Naive thymus-derived CD8-positive, alpha-beta T cell (primary cell): Measurements from ENCODE around the gene BAHCC1. TPM values are rescaled to one million over a fixed set of nuclear protein-coding genes. Genes with fewer than 3 reads are reported as not detected.

Experiments
- ATAC-seq, 2 donors: fragments of 150-1000 bp; cut with Tn5 transposase in 1 of 2; sonication (Bioruptor Pico), chemical (Tn5 transposase) in 1 of 2; 1 replicate in 1 of 2; 2 replicates in 1 of 2; pipeline ENCODE4 v1.10.0; 2021; ENCODE audit warnings: mild to moderate bottlenecking in 2 of 2, moderate library complexity in 2 of 2
- POLR2A ChIA-PET: fragments of 350-600 bp; sonication (Branson Sonifier 250); formaldehyde crosslinking; loops from one replicate; lab custom pipeline; 2021; ENCODE audit warnings: antibody characterized with exemption; lab: Charles Lee
- DNase-seq, 10 donors: peaks; one replicate each; pipeline versions ENCODE4 v3.0.0 to v3.0.0-alpha.2; 2020 to 2022
- H3K27ac Mint-ChIP-seq, 10 donors: one replicate each; pipeline ENCODE4 v1.8.0; 2020 to 2022; ENCODE audit warnings: mild to moderate bottlenecking in 10 of 10, mixed read lengths in 10 of 10, moderate library complexity in 4 of 10, inconsistent platforms in 1 of 10
- H3K27me3 Mint-ChIP-seq, 5 donors: one replicate each; pipeline ENCODE4 v1.8.0; 2021 to 2022; ENCODE audit warnings: mixed read lengths in 5 of 5
- H3K36me3 Mint-ChIP-seq, 3 donors: one replicate each; pipeline ENCODE4 v1.8.0; 2020 to 2022; ENCODE audit warnings: mixed read lengths in 3 of 3, mild to moderate bottlenecking in 2 of 3, inconsistent platforms in 1 of 3
- H3K4me1 Mint-ChIP-seq, 4 donors: one replicate each; pipeline ENCODE4 v1.8.0; 2021 to 2022; ENCODE audit warnings: mixed read lengths in 4 of 4
- H3K4me3 Mint-ChIP-seq, 10 donors: one replicate each; pipeline ENCODE4 v1.8.0; 2020 to 2022; ENCODE audit warnings: mild to moderate bottlenecking in 10 of 10, mixed read lengths in 10 of 10, moderate library complexity in 6 of 10, inconsistent platforms in 1 of 10
- H3K9me3 Mint-ChIP-seq, 9 donors: one replicate each; pipeline ENCODE4 v1.8.0; 2020 to 2022; ENCODE audit warnings: mixed read lengths in 9 of 9, mild to moderate bottlenecking in 3 of 9, inconsistent platforms in 1 of 9, moderate library complexity in 1 of 9
- polyA plus RNA-seq, 3 donors: library from polyadenylated mRNA; unstranded; fragments of 300-500 nt; fragmentation: Illumina TruSeq; gene quantifications; one replicate each; pipeline ENCODE4 v1.2.3, GENCODE V29; 2021
- total RNA-seq, 8 experiments: library from RNA in 2 of 8; stranded (reverse) in 2 of 8; gene quantifications; one replicate each; pipeline ENCODE4 v1.2.3 and lab custom pipeline; 2021 to 2026

BAHCC1 gene
- total and polyA plus RNA-seq, 5 experiments from 2014 or later, result not detected

- DNase-seq (peak in 7 of 10 donors; percentile 29 to 73 (median 37)), ATAC-seq (no peak)
- H3K4me1 Mint-ChIP-seq, result peaks cover 4 to 30% (median 14%) of the 10 kb centered on the region in 4 donors
- peaks cover 1 to 25% (median 13%) of the 10 kb centered on the region in 5 donors for H3K27me3 Mint-ChIP-seq
- POLR2A ChIA-PET, result interaction anchor here (0.5 to 10.9 kb wide), 3 partner anchors 28 to 596 kb away, joined by 3 to 176 read pairs (median 3); partner anchors contain the start of gene ACTG1
- H3K36me3 Mint-ChIP-seq, result no peaks in the 10 kb centered on the region
- H3K27ac Mint-ChIP-seq, result peak overlapping the region in 2 of 10 donors; percentile 52 to 80
- no peaks in the 10 kb centered on the region for H3K9me3 Mint-ChIP-seq
- H3K4me3 Mint-ChIP-seq, result peak overlapping the region in 7 of 10 donors; percentile 30 to 83 (median 70)
These were observed 88.0 kb downstream of the BAHCC1 start for GRCh38 chr17:81483085-81483861.

- Mint-ChIP-seq H3K9me3 (no peaks in the 10 kb centered on the region), H3K27ac (no peak overlapping the region), H3K4me3 (peak overlapping the region in 7 of 10 donors; percentile 18 to 76 (median 47)), H3K4me1 (peaks cover 4 to 30% (median 14%) of the 10 kb centered on the region in 4 donors), H3K36me3 (no peaks in the 10 kb centered on the region), H3K27me3 (peaks cover 1 to 25% (median 13%) of the 10 kb centered on the region in 5 donors)
- POLR2A ChIA-PET, result interaction anchor here (0.5 to 10.9 kb wide), 5 partner anchors 28 to 597 kb away, joined by 3 to 176 read pairs (median 4); partner anchors contain the start of gene ACTG1
- DNase-seq, result no peak
- ATAC-seq, result peak; percentile 1 to 6
These were observed 88.6 kb downstream of the BAHCC1 start for GRCh38 chr17:81483862-81484194.

GRCh38 chr17:81484195-81484979 is 89.1 kb downstream of the BAHCC1 start:
- H3K9me3 Mint-ChIP-seq, result no peaks in the 10 kb centered on the region

GRCh38 chr17:81486199-81486810 is 91.0 kb downstream of the BAHCC1 start:
- H3K27me3 Mint-ChIP-seq, result peaks cover 0 to 12% (median 9%) of the 10 kb centered on the region in 5 donors
- H3K36me3 Mint-ChIP-seq, result no peaks in the 10 kb centered on the region
- DNase-seq (no peak), ATAC-seq (no peak)
- peaks cover 7 to 30% (median 15%) of the 10 kb centered on the region in 4 donors for H3K4me1 Mint-ChIP-seq
- H3K27ac Mint-ChIP-seq, result peak overlapping the region in 1 of 10 donors; percentile 22
- H3K4me3 Mint-ChIP-seq, result peak overlapping the region in 7 of 10 donors; percentile 9 to 58 (median 35)
- H3K9me3 Mint-ChIP-seq, result no peaks in the 10 kb centered on the region
- POLR2A ChIA-PET, result interaction anchor here (0.7 to 10.9 kb wide), 2 partner anchors 25 to 248 kb away, joined by 4 to 176 read pairs; partner anchors contain the start of gene ACTG1

More at GRCh38 chr17:81484195-81484979, 89.1 kb downstream of the BAHCC1 start:
- peak; percentile 62 to 71 for ATAC-seq
- POLR2A ChIA-PET, result interaction anchor here (0.6 to 10.9 kb wide), 9 partner anchors 20 to 231 kb away, joined by 3 to 176 read pairs (median 4); partner anchors contain the start of genes ACTG1 and SLC38A10
- Mint-ChIP-seq H3K36me3 (no peaks in the 10 kb centered on the region), H3K4me3 (peak overlapping the region in 6 of 10 donors; percentile 20 to 71 (median 44)), H3K27ac (no peak overlapping the region), H3K27me3 (peaks cover 1 to 23% (median 13%) of the 10 kb centered on the region in 5 donors), H3K4me1 (peaks cover 4 to 30% (median 14%) of the 10 kb centered on the region in 4 donors)
- peak; percentile 74 to 92 (median 88) for DNase-seq

- Mint-ChIP-seq H3K9me3 (no peaks in the 10 kb centered on the region), H3K4me3 (peak overlapping the region in 9 of 10 donors; percentile 42 to 79 (median 64)), H3K27me3 (peaks cover 0 to 12% (median 5%) of the 10 kb centered on the region in 5 donors), H3K27ac (peak overlapping the region in 1 of 10 donors; percentile 36), H3K36me3 (no peaks in the 10 kb centered on the region), H3K4me1 (peaks cover 7 to 25% (median 11%) of the 10 kb centered on the region in 4 donors)
- POLR2A ChIA-PET, result interaction anchor here (0.7 to 10.9 kb wide), 3 partner anchors 25 to 249 kb away, joined by 4 to 176 read pairs (median 4); partner anchors contain the start of genes ACTG1 and FAAP100
- ATAC-seq, result no peak
- no peak for DNase-seq
These were observed 91.8 kb downstream of the BAHCC1 start for GRCh38 chr17:81487089-81487486.

GRCh38 chr17:81487487-81488275 is 92.4 kb downstream of the BAHCC1 start:
- DNase-seq, result peak; percentile 57 to 85 (median 75)
- no peaks in the 10 kb centered on the region for H3K9me3 Mint-ChIP-seq
- H3K27me3 Mint-ChIP-seq, result peaks cover 0 to 11% (median 4%) of the 10 kb centered on the region in 5 donors
- no peaks in the 10 kb centered on the region for H3K36me3 Mint-ChIP-seq
- POLR2A ChIA-PET, result interaction anchor here (1.0 to 10.9 kb wide), 2 partner anchors 24 to 65 kb away, joined by 4 to 176 read pairs; partner anchors contain the start of genes ACTG1 and FAAP100
- H3K4me1 Mint-ChIP-seq, result peaks cover 6 to 19% (median 9%) of the 10 kb centered on the region in 4 donors
- H3K4me3 Mint-ChIP-seq, result peak overlapping the region in 9 of 10 donors; percentile 42 to 79 (median 64)
- peak; percentile 72 to 79 for ATAC-seq
- H3K27ac Mint-ChIP-seq, result peak overlapping the region in 3 of 10 donors; percentile 36 to 65 (median 59)

GRCh38 chr17:81488276-81488860 is 93.1 kb downstream of the BAHCC1 start:
- Mint-ChIP-seq H3K4me1 (peaks cover 4 to 14% (median 6%) of the 10 kb centered on the region in 4 donors), H3K4me3 (peak overlapping the region in 4 of 10 donors; percentile 18 to 67 (median 29)), H3K27ac (no peak overlapping the region), H3K9me3 (no peaks in the 10 kb centered on the region), H3K27me3 (peaks cover 0 to 9% (median 4%) of the 10 kb centered on the region in 5 donors), H3K36me3 (no peaks in the 10 kb centered on the region)
- peak in 1 of 10 donors; percentile 19 for DNase-seq
- POLR2A ChIA-PET, result interaction anchor here (1.0 to 10.9 kb wide), 3 partner anchors 23 to 197 kb away, joined by 3 to 176 read pairs (median 4); partner anchors contain the start of genes ACTG1 and FAAP100
- peak; percentile 4 to 22 for ATAC-seq

GRCh38 chr17:81489012-81489997 is 94.0 kb downstream of the BAHCC1 start:
- H3K9me3 Mint-ChIP-seq, result no peaks in the 10 kb centered on the region
- no peak for ATAC-seq
- H3K27me3 Mint-ChIP-seq, result peaks cover 0 to 9% (median 4%) of the 10 kb centered on the region in 5 donors
- H3K4me3 Mint-ChIP-seq, result peak overlapping the region; percentile 55 to 86 (median 71)
- H3K36me3 Mint-ChIP-seq, result no peaks in the 10 kb centered on the region
- no peak for DNase-seq
- H3K27ac Mint-ChIP-seq, result peak overlapping the region in 6 of 10 donors; percentile 10 to 81 (median 42)
- H3K4me1 Mint-ChIP-seq, result peaks cover 4 to 13% (median 6%) of the 10 kb centered on the region in 4 donors
- POLR2A ChIA-PET, result interaction anchor here (0.6 to 10.9 kb wide), 8 partner anchors 8 to 366 kb away, joined by 3 to 176 read pairs (median 4); partner anchors contain the start of gene ACTG1

GRCh38 chr17:81489998-81490992 is 95.0 kb downstream of the BAHCC1 start:
- DNase-seq, result no peak
- Mint-ChIP-seq H3K4me3 (peak overlapping the region in 8 of 10 donors; percentile 41 to 86 (median 69)), H3K4me1 (peaks cover 4 to 13% (median 6%) of the 10 kb centered on the region in 4 donors), H3K36me3 (no peaks in the 10 kb centered on the region), H3K27ac (peak overlapping the region in 5 of 10 donors; percentile 8 to 48 (median 35)), H3K9me3 (no peaks in the 10 kb centered on the region), H3K27me3 (peaks cover 0 to 9% (median 4%) of the 10 kb centered on the region in 5 donors)
- ATAC-seq, result no peak
- POLR2A ChIA-PET, result interaction anchor here (0.6 to 10.9 kb wide), 7 partner anchors 7 to 365 kb away, joined by 3 to 176 read pairs (median 3); partner anchors contain the start of gene ACTG1
